Activated CD4-positive, alpha-beta T cell treated with anti-CD3 and anti-CD28 coated beads for 36 hours (primary cell): Measurements from ENCODE around the gene MED26. TPM values are rescaled to one million over a fixed set of nuclear protein-coding genes. Genes with fewer than 3 reads are reported as not detected.
"Not testable (repeated sequence)": the region's sequence is repeated elsewhere in the genome, so short reads cannot be mapped to it uniquely, and the experiment has no call there.

Experiments
- ATAC-seq: fragments of 200-7000 bp; cut with Tn5 transposase; one replicate; pipeline ENCODE4 v1.10.0; 2021; ENCODE audit warnings: mild to moderate bottlenecking, moderate library complexity
- CTCF ChIA-PET: fragments of 350-600 bp; sonication (Branson Sonifier 250); formaldehyde crosslinking; loops from one replicate; lab custom pipeline; 2021; ENCODE audit warnings: antibody characterized with exemption; lab: Charles Lee
- POLR2A ChIA-PET: fragments of 350-600 bp; sonication (Branson Sonifier 250); formaldehyde crosslinking; loops from one replicate; lab custom pipeline; 2021; ENCODE audit warnings: antibody characterized with exemption, inconsistent platforms; lab: Charles Lee
- DNase-seq: peaks from one replicate; pipeline ENCODE4 v3.0.0-alpha.2; 2020
- H3K27ac Mint-ChIP-seq: one replicate; pipeline ENCODE4 v1.8.0; 2021; ENCODE audit warnings: mixed read lengths
- H3K27me3 Mint-ChIP-seq: one replicate; pipeline ENCODE4 v1.8.0; 2021; ENCODE audit warnings: mixed read lengths
- H3K36me3 Mint-ChIP-seq: one replicate; pipeline ENCODE4 v1.8.0; 2021; ENCODE audit warnings: low read depth, mixed read lengths
- H3K4me1 Mint-ChIP-seq: one replicate; pipeline ENCODE4 v1.8.0; 2021; ENCODE audit warnings: mixed read lengths
- H3K4me3 Mint-ChIP-seq: one replicate; pipeline ENCODE4 v1.8.0; 2021; ENCODE audit warnings: mild to moderate bottlenecking, moderate library complexity, mixed read lengths
- H3K9me3 Mint-ChIP-seq: one replicate; pipeline ENCODE4 v1.8.0; 2021; ENCODE audit warnings: low read depth, mixed read lengths
- intact Hi-C, 2 experiments: fragments of 100-400 bp; cut with DNase I in 1 of 2; cut with micrococcal nuclease in 1 of 2; formaldehyde crosslinking; loops; one replicate each; pipeline versions ENCODE4 v1.14.2 to v1.15.1; 2022 to 2024; cut with DNase I, micrococcal nuclease
- total RNA-seq, 2 experiments: library from RNA; stranded (reverse); gene quantifications; one replicate each; pipeline ENCODE4 v1.2.3, GENCODE V29; 2021

The MED26 gene, protein sequence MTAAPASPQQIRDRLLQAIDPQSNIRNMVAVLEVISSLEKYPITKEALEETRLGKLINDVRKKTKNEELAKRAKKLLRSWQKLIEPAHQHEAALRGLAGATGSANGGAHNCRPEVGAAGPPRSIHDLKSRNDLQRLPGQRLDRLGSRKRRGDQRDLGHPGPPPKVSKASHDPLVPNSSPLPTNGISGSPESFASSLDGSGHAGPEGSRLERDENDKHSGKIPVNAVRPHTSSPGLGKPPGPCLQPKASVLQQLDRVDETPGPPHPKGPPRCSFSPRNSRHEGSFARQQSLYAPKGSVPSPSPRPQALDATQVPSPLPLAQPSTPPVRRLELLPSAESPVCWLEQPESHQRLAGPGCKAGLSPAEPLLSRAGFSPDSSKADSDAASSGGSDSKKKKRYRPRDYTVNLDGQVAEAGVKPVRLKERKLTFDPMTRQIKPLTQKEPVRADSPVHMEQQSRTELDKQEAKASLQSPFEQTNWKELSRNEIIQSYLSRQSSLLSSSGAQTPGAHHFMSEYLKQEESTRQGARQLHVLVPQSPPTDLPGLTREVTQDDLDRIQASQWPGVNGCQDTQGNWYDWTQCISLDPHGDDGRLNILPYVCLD
- total RNA-seq, result 10 to 100 TPM; 13.6 to 14.5 TPM

DNA sequence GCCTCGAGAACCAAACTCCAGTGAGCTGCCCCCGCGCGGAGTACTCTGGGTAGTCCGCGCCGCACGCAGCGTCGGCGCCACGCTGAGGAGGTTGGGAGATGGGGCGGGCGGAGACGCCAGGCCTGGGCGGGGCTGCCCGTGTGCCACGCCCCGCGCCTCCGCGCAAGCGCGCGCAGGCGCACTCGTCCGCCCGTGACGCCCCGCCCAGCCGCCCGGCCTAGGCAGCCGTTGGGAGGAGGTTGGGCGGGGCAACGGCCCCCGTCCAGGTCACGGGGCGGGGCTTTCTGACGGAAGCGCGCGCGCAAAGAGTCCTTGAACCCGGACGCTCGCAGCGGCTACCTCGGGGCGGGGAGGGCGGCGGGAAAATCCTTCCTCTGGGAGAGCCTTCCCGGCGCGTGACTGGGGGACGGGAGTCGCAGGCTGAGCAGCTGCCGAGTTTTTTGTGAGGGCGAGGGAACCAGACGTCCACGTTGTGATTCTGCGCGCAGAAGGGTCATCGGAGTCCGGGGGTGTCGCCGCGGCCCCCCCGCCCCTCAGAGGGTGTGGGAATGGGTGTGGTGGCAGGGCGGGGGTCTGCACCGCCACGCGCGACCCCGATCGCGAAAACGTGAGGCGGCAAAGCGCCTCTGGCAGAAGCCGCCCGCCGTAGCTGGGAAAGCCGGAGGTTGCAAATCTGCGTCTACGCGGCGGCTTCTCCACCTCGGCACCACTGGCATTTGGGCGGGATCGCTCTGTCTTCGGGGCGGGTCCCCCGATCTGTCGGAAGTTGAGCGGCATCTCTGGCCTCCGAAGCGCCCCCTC lies at the start of gene MED26:
Gene MED26, minus strand, starts transcription at position 22 of the 801 bp plus-strand sequence. CDS start 261 bp downstream, outside the sequence.
- H3K4me3 Mint-ChIP-seq, result peak within 1 kb of the TSS; percentile 87
- H3K27me3 Mint-ChIP-seq, result no peaks in the 10 kb centered on the region
- peak; percentile 98 for DNase-seq
- H3K9me3 Mint-ChIP-seq, result no peaks in the 10 kb centered on the region
- intact Hi-C loops, result loop anchor here (1.0 to 5.0 kb wide), 15 partner anchors 32 to 792 kb away; partner anchors contain the start of genes C19orf44 (in 2 of the 2), CALR3 (in 2 of the 2), CHERP (in 2 of the 2) and SLC35E1 (in 2 of the 2)
- peaks cover 44% of the 10 kb centered on the region for H3K36me3 Mint-ChIP-seq
- ChIA-PET CTCF (interaction anchor here (1.1 kb wide), 1 partner anchor 55 kb away, joined by 4 read pairs; no protein-coding TSS in a partner anchor), POLR2A (interaction anchor here (0.5 to 3.4 kb wide), 7 partner anchors 41 to 1214 kb away, joined by 3 to 28 read pairs (median 5); no protein-coding TSS in a partner anchor)
- peak; percentile 92 for ATAC-seq
- H3K4me1 Mint-ChIP-seq, result peaks cover 39% of the 10 kb centered on the region
- H3K27ac Mint-ChIP-seq, result peak within 1 kb of the TSS; percentile 100

DNA sequence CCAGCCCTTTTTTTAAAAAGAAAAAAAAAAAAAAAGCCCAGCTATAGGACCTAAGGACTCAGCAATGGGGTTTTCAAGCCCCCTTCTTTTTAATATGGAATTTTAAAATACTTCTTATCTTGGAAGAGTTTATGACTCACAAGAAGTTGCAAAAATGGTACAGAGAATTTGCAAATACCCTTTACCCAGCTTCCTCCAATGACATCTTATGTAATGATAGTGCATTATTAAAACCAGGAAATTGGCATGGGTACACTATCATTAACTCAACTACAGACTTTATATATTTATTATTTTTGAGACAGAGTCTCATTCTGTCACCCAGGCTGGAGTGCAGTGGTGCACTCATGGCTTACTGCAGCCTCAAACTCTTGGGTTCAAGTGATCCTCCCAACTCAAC lies 49.1 kb upstream of the MED26 start:
- ChIA-PET CTCF (interaction anchor here (0.6 kb wide), 2 partner anchors 141 to 170 kb away, joined by 3 read pairs; no protein-coding TSS in a partner anchor), POLR2A (no interaction called here)
- intact Hi-C loops, result no loop called here
- Mint-ChIP-seq H3K36me3 (peaks cover 5% of the 10 kb centered on the region), H3K4me1 (no peaks in the 10 kb centered on the region), H3K9me3 (peaks cover 5% of the 10 kb centered on the region), H3K27me3 (no peaks in the 10 kb centered on the region), H3K4me3 (no peak overlapping the region), H3K27ac (no peak overlapping the region)
- DNase-seq (no peak), ATAC-seq (no peak)

DNA sequence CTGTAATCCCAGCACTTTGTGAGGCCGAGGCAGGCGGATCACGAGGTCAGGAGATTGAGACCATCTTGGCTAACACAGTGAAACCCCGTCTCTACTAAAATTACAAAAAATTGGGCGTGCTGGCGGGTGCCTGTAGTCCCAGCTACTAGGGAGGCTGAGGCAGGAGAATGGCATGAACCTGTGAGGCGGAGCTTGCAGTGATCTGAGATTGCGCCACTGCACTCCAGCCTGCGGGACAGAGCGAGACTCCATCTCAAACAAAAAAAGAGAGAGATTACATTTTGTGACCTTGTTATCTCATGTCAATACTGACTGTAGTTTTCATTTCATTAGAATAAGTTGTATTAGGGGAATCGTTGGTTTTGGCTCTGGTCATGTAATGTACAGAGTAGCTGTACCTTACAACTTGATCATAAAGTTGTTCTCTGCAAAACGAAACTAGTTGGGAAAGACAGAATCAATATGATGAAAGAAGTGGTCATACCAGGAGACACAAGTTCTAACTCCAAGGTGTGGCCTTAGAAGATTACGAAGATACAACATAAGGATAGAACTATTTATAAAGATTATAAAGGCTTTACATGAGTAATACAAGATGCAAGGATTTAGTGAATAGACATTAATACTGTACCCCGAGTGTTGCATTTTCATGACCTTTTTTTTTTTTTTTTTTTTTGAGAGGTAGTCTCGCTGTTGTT lies 48.2 kb upstream of the MED26 start:
- CTCF ChIA-PET, result interaction anchor here (0.6 kb wide), 1 partner anchor 142 kb away, joined by 3 read pairs; no protein-coding TSS in a partner anchor
- no peak for ATAC-seq
- H3K27ac Mint-ChIP-seq, result no peak overlapping the region
- DNase-seq, result no peak
- H3K36me3 Mint-ChIP-seq, result peaks cover 5% of the 10 kb centered on the region
- intact Hi-C loops, result no loop called here
- H3K4me3 Mint-ChIP-seq, result no peak overlapping the region
- peaks cover 1% of the 10 kb centered on the region for H3K9me3 Mint-ChIP-seq
- no peaks in the 10 kb centered on the region for H3K4me1 Mint-ChIP-seq
- POLR2A ChIA-PET, result no interaction called here
- H3K27me3 Mint-ChIP-seq, result no peaks in the 10 kb centered on the region

DNA sequence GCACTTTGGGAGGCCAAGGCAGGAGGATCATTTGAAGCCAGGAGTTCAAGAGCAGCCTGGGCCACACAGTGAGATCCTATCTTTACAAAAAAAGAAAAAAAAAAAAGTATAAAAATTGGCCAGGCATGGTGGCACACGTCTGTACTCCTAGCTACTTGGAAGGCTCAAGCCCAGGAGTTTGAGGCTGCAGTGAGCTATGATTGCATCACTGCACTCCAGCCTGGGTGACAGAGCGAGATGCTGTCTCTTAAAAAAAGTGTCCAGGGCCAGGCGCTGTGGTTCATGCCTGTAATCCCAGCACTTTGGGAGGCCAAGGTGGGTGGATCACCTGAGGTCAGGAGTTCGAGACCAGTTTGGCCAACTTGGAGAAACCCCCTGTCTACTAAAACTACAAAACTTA lies 45.8 kb upstream of the MED26 start:
- H3K4me1 Mint-ChIP-seq, intact Hi-C loops, H3K4me3 Mint-ChIP-seq, H3K36me3 Mint-ChIP-seq, ATAC-seq, DNase-seq, H3K27ac Mint-ChIP-seq, CTCF ChIA-PET, POLR2A ChIA-PET, H3K27me3 Mint-ChIP-seq, H3K9me3 Mint-ChIP-seq: not testable (repeated sequence)

DNA sequence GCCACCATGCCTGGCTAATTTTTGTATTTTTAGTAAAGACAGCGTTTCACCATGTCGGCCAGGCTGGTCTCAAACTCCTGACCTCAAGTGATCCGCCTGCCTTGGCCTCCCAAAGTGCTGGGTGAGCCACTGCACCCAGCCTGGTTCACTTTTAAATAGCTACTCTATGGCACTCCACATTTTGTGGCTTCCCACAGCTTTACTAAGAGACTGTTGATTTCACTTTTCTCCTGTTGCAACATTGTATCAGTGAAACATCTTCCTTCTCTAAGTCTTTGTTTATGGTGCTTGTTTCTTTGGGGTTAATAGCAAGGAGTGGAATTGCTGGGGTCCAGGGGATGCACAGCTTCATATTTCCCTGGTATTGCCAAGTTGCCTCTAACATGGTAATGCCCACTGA lies 45.2 kb upstream of the MED26 start:
- no peaks in the 10 kb centered on the region for H3K36me3 Mint-ChIP-seq

DNA sequence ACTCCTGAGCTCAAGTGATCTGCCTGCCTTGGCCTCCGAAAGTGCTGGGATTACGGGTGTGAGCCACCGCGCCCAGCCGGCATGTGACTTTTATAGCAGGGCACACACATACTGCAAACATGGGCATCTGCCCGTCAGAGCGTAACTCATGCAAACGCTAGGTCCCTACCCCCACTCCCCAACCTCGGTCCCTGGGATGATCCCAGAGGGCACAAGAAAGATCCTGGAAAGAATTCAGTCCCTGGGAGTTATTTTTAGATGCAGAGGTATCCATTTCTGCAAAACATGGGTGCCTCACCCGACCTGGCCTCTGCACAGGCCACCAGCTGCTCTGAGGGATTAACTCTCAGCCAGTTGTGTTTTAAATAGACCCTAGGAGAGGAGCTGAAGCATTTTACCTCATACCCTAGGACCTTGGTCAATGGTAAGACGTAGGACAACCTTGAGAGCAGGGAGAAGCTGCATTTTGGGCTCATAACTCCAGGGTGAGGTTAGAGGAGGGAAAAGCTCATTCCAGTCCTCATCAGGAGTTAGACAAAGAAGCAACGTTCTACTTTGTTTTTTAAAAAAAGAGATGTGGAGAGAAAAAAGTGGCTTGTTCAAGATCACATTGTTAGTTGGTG lies 43.8 kb upstream of the MED26 start:
- DNase-seq (no peak), ATAC-seq (no peak)
- no peak overlapping the region for H3K27ac Mint-ChIP-seq
- H3K4me1 Mint-ChIP-seq, result no peaks in the 10 kb centered on the region
- no peaks in the 10 kb centered on the region for H3K27me3 Mint-ChIP-seq
- intact Hi-C loops, result no loop called here
- ChIA-PET POLR2A (interaction anchor here (0.6 kb wide), 1 partner anchor 39 kb away, joined by 3 read pairs; no protein-coding TSS in a partner anchor), CTCF (interaction anchor here (0.7 kb wide), 1 partner anchor 568 kb away, joined by 3 read pairs; no protein-coding TSS in a partner anchor)
- no peak overlapping the region for H3K4me3 Mint-ChIP-seq
- H3K36me3 Mint-ChIP-seq, result no peaks in the 10 kb centered on the region
- no peaks in the 10 kb centered on the region for H3K9me3 Mint-ChIP-seq

More for the DNA sequence above, 45.2 kb upstream of the MED26 start:
- intact Hi-C loops, result no loop called here
- H3K9me3 Mint-ChIP-seq, result no peaks in the 10 kb centered on the region
- POLR2A ChIA-PET, result no interaction called here
- no peak for DNase-seq
- no peak overlapping the region for H3K4me3 Mint-ChIP-seq
- no peaks in the 10 kb centered on the region for H3K4me1 Mint-ChIP-seq
- no peak overlapping the region for H3K27ac Mint-ChIP-seq
- CTCF ChIA-PET, result interaction anchor here (0.5 to 0.6 kb wide), 2 partner anchors 8 to 231 kb away, joined by 3 read pairs; no protein-coding TSS in a partner anchor
- no peaks in the 10 kb centered on the region for H3K27me3 Mint-ChIP-seq
- no peak for ATAC-seq

DNA sequence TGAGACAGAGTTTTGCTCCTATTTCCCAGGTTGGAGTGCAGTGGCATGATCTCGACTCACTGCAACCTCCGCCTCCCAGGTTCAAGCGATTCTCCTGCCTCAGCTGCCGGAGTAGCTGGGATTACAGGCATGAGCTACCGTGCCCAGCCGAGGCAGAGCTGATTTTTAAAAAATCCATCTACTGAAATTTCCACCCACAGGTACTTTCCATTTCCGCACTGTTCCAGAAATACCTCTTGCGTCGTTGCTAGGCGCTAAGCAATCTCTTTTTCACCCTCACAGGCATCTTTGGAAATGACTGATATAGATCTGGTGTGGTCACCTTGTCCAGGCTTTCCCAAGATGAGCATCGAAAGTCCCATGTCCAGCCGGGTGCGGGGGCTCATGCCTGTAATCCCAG lies 42.3 kb upstream of the MED26 start:
- Mint-ChIP-seq H3K36me3 (no peaks in the 10 kb centered on the region), H3K9me3 (no peaks in the 10 kb centered on the region), H3K4me1 (no peaks in the 10 kb centered on the region), H3K4me3 (no peak overlapping the region), H3K27ac (no peak overlapping the region), H3K27me3 (no peaks in the 10 kb centered on the region)
- ATAC-seq (no peak), DNase-seq (no peak)
- intact Hi-C loops, result no loop called here
- POLR2A ChIA-PET, result no interaction called here
- CTCF ChIA-PET, result no interaction called here

DNA sequence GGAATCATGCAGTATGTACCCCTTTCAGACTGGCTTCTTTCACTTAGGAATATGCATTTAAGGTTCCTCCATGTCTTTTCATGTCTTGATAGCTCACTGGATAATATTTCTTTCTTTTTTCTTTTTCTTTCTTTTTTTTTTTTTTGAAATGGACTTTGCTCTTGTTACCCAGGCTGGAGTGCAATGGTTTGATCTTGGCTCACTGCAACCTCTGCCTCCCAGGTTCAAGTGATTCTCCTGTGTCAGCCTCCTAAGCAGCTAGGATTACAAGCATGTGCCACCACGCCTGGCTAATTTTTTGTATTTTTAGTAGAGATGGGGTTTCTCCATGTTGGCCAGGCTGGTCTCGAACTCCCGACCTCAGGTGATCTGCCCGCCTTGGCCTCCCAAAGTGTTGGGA lies 40.7 kb upstream of the MED26 start:
- H3K27ac Mint-ChIP-seq, H3K27me3 Mint-ChIP-seq, H3K4me1 Mint-ChIP-seq, intact Hi-C loops, DNase-seq, H3K9me3 Mint-ChIP-seq, ATAC-seq, H3K4me3 Mint-ChIP-seq, POLR2A ChIA-PET, H3K36me3 Mint-ChIP-seq, CTCF ChIA-PET: not testable (repeated sequence)

DNA sequence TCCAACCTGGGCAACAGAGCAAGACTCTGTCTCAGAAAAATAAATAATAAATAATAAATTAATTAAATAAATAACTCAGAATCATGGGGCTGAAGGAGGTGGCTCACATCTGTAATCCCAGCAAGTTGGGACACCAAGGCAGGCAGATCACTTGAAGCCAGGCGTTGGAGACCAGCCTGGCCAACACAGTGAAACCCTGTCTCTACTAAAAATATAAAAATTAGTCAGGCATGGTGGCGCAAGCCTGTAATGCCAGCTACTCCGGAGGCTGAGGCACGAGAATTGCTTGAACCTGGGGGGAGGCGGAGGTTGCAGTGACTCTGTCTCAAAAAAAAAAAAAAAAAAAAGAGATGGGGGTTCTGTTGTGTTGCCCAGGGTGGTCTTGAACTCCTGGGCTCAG lies 40.2 kb upstream of the MED26 start:
- H3K4me3 Mint-ChIP-seq, result no peak overlapping the region
- intact Hi-C loops, result no loop called here
- no peak overlapping the region for H3K27ac Mint-ChIP-seq
- DNase-seq (no peak), ATAC-seq (no peak)
- ChIA-PET CTCF (no interaction called here), POLR2A (no interaction called here)
- no peaks in the 10 kb centered on the region for H3K36me3 Mint-ChIP-seq
- H3K27me3 Mint-ChIP-seq, result no peaks in the 10 kb centered on the region
- no peaks in the 10 kb centered on the region for H3K4me1 Mint-ChIP-seq
- no peaks in the 10 kb centered on the region for H3K9me3 Mint-ChIP-seq

DNA sequence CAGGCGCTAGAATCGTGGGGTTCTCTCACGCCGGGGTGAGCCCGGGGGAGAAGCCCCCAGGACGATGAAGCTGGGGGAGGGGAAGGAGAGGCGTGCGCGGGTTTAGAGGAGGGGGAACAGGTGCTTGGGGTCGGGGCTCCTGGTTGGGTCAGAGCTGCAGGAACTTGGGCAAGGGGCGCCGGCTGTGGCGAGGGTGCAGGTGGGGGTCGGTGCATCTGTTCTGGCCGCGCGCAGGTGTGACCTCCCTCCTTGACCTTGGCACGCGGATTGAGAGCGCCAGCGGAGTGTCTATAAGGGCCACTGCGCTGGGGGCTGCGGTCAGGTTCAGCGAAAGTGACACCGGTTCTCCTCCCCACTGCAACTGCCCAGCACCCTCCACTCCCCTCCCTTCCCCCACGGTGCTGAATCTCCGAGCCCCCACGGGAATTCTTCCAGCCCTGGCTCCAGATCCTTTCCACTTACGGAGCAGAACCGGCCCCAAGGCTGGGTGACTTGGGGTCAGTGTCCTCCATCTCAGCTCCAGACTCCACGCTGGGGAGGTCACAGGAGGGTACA lies 33.6 kb upstream of the MED26 start:
- CTCF ChIA-PET, result interaction anchor here (0.7 kb wide), 1 partner anchor 74 kb away, joined by 3 read pairs; no protein-coding TSS in a partner anchor

More for the DNA sequence above, 33.6 kb upstream of the MED26 start:
- Mint-ChIP-seq H3K4me3 (peak overlapping the region; percentile 72), H3K4me1 (peaks cover 28% of the 10 kb centered on the region), H3K27ac (peak overlapping the region; percentile 55), H3K27me3 (peaks cover 4% of the 10 kb centered on the region), H3K9me3 (no peaks in the 10 kb centered on the region), H3K36me3 (peaks cover 18% of the 10 kb centered on the region)
- intact Hi-C loops, result loop anchor here (2.0 to 5.0 kb wide), 4 partner anchors 74 to 825 kb away; partner anchors contain the start of genes MRPL34 (in 1 of the 2) and OCEL1 (in 1 of the 2)
- ATAC-seq (no peak), DNase-seq (peak; percentile 32)
- POLR2A ChIA-PET, result interaction anchor here (1.6 kb wide), 1 partner anchor 77 kb away, joined by 6 read pairs; no protein-coding TSS in a partner anchor
